ENCODE data around the gene DCAF10.
"Not testable (repeated sequence)": the region's sequence is repeated elsewhere in the genome, so short reads cannot be mapped to it uniquely, and the experiment has no call there.

DCAF10 gene

GRCh38 chr9:37859043-37859442 lies 58.4 kb downstream of the DCAF10 start:
- no peak for DNase-seq (ENCODE audit: low read depth in 4 of 4, low spot score in 1 of 4)

- DNase-seq (ENCODE audit: low read depth in 4 of 4, low spot score in 1 of 4): no peak
Measured at GRCh38 chr9:37862530-37862929, 61.9 kb downstream of the DCAF10 start.

GRCh38 chr9:37870081-37870798 lies 69.6 kb downstream of the DCAF10 start:
- DNase-seq (ENCODE audit: low read depth in 4 of 4, low spot score in 1 of 4): no peak

GRCh38 chr9:37870799-37871176 lies 70.2 kb downstream of the DCAF10 start:
- DNase-seq (ENCODE audit: low read depth in 4 of 4, low spot score in 1 of 4): no peak

DNA sequence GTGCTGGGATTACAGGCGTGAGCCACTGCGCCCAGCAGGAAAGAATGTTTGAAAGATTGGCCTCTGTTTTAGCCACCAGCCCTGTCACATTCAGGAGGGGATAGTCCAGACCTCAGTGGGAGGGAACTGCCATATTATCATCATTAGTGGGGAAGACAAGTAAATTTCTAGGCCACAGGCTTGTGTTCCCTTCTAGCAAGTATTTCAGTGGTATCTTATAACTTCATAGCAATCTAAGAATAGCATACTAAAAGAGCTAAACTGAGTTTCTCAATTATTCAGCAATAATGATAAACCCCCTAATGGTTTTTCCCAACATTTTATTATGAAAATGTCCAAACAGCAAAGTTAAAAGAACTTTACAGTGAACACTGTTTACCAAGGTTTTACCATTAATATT lies 73.4 kb downstream of the DCAF10 start:
- DNase-seq (ENCODE audit: low read depth in 4 of 4, low spot score in 1 of 4): no peak

DNA sequence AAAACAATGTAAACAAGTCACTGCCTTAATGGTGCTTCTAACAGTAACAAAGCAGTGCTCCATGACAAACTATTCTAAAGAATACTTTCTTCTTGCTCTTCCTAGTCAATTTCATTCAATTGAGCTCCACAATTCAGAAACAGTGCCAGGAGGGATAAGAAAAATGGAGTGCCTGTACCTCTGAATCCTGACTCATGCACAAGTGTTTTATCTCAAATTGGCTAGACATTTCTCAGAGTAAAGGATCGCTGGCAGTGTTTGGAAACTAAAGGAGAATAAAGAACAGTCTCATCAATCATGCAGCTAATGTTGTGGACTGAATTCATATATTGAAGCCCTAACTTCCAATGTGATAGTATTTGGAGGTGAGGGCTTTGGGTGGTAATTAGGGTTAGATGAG lies 75.8 kb downstream of the DCAF10 start:
- no peak for DNase-seq (ENCODE audit: low read depth in 4 of 4, low spot score in 1 of 4)

- no peak for DNase-seq (ENCODE audit: low read depth in 4 of 4, low spot score in 1 of 4)
Measured at GRCh38 chr9:37880916-37881479, 80.4 kb downstream of the DCAF10 start.

DNA sequence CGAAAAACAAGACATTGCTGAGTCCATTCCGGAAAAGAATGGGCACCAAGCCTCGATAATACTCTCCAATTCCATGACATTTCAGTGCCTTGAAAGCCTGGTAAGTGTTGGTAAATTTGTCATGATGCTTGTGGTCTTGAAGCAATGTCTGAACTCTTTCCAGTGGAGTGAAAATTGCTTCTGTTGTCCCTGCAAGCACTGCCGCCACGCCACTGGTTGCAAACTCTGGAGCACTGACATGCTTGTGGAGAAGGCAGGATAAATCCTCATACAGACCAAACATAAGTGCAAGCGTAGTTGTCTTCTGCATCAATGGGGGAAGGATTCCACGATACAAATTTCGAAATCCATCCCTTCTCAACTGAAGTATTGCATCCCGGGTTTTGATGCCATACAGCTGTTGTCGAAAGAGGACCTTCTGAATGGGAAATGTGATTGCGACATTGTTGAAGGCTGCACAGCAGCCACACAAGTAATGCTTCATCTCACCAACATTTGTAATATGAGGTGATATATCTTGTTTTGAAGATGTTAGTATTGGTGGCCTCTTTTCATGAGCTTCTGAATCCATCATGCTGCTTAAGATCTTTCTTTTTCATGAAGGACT lies 87.5 kb downstream of the DCAF10 start:
- DNase-seq (ENCODE audit: low read depth in 4 of 4, low spot score in 1 of 4): not testable (repeated sequence)

DNA sequence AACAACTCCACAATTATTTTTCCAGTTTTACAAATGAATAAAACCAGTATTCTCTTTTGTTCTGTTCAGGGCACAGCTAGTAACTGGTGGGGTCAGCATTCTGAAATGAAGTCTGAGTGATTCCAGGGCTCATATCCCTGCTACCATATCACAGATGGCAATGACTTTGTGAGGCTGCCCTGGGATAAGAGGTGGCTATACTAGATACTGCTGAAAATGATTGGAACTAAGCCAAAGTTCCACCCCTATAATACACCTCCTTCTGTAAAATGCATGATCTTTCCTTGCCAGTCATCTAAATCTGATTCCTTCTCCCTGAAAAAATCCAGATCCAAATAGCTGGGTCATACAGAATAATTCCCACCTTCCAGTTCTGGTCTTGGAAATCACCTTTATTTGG lies 88.9 kb downstream of the DCAF10 start:
- DNase-seq (ENCODE audit: low read depth in 4 of 4, low spot score in 1 of 4): no peak

GRCh38 chr9:37891042-37891441 lies 90.4 kb downstream of the DCAF10 start:
- DNase-seq (ENCODE audit: low read depth in 4 of 4, low spot score in 1 of 4): not testable (repeated sequence)

DNA sequence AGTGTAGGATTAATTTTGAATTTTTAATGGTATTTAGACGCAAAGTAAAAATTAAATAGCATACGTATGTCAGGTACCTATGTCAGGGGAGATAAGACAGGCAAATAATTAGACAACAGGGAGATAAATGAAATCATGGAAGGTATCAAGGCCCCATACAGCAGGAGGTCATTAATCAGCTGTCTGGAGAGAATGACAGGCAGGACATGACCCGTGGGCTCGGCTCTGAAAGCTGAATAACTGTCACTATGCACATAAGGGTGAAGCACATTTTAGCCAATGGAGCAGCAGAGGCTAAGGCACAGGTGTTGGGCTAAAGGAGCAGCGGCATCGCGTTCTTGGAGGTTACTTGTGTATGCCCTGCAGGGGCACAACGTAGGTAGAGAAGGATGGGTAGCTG lies 91.5 kb downstream of the DCAF10 start:
- DNase-seq (ENCODE audit: low read depth in 4 of 4, low spot score in 1 of 4): no peak

DNA sequence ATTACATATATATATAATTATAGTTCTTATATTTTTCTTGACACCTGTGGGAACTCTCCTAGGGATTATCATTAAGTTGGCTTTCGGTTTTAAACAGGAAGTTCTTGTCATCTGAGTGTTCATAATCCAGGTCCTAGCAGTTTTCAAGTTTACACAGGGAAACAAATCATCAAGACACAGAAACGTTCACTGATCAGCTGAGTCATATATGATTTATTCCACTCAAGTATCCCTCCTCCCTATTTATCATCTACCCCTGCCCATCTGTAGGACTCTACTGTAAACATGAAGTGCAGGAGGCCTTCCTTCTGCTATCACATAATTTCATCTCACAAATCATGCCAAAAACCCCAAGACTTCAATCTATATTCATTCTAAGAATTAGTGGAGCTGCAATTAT lies 97.1 kb downstream of the DCAF10 start:
- no peak for DNase-seq (ENCODE audit: low read depth in 4 of 4, low spot score in 1 of 4)

DNA sequence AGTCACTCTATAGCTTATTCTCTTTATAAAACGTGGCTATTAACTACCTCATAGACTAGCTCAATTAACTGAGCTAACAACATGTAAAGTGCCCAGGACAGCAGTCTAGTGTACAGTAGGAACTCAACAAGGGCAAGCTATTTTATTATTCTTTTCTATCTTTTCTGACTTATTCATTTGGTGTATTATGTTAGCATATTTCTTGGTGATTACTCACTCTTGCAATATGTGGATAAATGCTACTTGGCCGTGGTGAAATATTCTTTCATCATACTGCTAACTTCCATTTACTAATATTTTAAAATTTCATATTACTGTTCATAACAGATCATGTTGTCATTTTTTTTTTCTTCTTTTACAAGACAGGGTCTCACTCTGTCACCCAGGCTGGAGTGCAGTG lies 98.4 kb downstream of the DCAF10 start:
- DNase-seq (ENCODE audit: low read depth in 4 of 4, low spot score in 1 of 4): no peak

DNA sequence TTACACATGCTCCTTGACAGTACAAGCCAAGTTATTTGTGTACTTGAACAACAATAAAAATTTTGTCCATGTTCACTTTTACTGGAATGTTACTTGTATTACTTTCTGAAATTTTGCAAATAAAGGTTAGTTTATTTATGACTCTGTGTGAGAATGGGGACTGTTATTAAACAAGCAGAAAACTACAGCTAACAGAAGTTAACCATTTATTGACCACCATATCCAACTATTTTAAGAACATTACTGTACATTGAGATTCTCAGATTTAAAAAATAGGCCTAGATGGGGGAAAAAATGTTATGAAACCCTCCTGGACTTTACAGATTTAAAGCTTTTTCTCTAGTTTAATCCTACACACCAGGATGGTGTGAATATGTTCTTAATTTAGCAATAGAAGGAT lies 101.5 kb downstream of the DCAF10 start:
- no peak for DNase-seq (ENCODE audit: low read depth in 4 of 4, low spot score in 1 of 4)

GRCh38 chr9:37902796-37903646 lies 102.4 kb downstream of the DCAF10 start:
- DNase-seq (ENCODE audit: low read depth in 4 of 4, low spot score in 1 of 4): peak in 1 of 4 experiments; percentile 7

GRCh38 chr9:37903647-37904444 lies 103.2 kb downstream of the DCAF10 start, which contains the start of gene SLC25A51:
TSS of gene SLC25A51 (minus strand) at chr9:37904127. CDS start at chr9:37888550, 15,577 bp downstream.
- DNase-seq (ENCODE audit: low read depth in 4 of 4, low spot score in 1 of 4): peak; percentile 90 to 97 (median 92)

GRCh38 chr9:37904445-37905130 lies 104.0 kb downstream of the DCAF10 start:
- no peak for DNase-seq (ENCODE audit: low read depth in 4 of 4, low spot score in 1 of 4)

GRCh38 chr9:37905131-37905505 lies 104.5 kb downstream of the DCAF10 start:
- no peak for DNase-seq (ENCODE audit: low read depth in 4 of 4, low spot score in 1 of 4)

DNA sequence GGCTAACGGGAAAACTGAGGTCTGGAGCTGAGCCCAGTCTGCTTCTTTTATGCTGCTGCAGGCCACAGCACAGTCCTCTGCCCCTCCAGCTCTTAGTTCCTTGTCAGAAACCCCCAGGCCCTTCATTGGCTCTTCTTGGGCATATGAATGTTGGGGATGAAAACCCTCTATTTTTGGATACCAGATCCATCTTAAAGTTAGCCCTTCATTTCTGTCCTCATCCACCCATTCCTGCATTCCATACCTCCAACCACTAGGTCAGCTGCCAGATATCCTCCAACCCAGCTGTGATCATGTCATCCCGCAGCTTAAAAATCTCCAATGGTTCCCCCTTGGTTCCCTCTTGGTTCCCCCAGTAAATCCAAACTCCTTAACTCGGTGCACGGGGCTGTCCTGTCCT lies 105.2 kb downstream of the DCAF10 start:
- no peak for DNase-seq (ENCODE audit: low read depth in 4 of 4, low spot score in 1 of 4)
